GM12872 (cell line): ENCODE measurements around the gene DNAJC27.

Source experiments
- CTCF ChIP-seq: IDR thresholded peaks from 3 replicates; pipeline ENCODE4 v1.5.1; 2011; ENCODE audit warnings: low read depth, mild to moderate bottlenecking, low read length, moderate library complexity; ENCODE audit not compliant: insufficient read depth

Gene DNAJC27

DNA sequence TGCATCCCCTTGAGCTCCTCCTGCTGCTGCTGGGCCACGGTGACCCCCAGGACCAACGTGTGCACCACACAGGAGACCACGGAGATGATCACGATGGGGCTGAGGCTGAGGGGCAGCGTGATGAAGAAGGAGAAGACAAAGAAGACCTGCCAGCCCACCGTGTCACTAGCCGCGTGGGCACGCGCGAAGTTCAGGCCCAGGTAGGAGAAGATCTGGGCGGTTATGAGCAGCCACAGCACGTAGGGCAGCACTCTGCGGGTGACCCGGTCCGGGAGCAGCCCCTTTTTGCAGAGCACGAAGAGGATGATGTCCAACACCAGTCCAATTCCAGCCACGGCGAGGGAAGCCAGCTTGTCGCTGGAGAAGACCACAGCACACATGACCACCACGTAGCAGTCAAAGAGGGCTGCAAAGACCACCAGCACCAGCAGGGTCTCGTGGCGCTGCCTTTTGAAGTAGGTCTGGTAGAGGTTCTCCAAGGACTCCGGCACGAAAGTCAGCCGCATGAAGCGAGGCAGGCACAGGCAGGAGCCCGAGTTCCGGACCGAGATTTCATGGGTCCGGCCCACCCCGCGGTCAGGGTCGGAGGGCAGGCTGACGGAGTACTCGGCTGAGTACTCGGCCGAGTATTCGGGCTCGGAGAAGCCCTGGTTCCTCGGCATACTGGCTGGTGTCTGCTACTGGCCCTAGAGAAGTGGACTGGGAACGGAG lies 53.3 kb downstream of the DNAJC27 start:
- TF ChIP-seq CTCF: no peak

GRCh38 chr2:24917731-24918325 lies 53.9 kb downstream of the DNAJC27 start:
- no peak for TF ChIP-seq CTCF

- no peak for TF ChIP-seq CTCF
Measured at GRCh38 chr2:24917086-24917485, 54.7 kb downstream of the DNAJC27 start.

GRCh38 chr2:24915796-24916195 lies 56.0 kb downstream of the DNAJC27 start:
- TF ChIP-seq CTCF: no peak

- TF ChIP-seq CTCF: no peak
Measured at GRCh38 chr2:24915175-24915574, 56.6 kb downstream of the DNAJC27 start.

DNA sequence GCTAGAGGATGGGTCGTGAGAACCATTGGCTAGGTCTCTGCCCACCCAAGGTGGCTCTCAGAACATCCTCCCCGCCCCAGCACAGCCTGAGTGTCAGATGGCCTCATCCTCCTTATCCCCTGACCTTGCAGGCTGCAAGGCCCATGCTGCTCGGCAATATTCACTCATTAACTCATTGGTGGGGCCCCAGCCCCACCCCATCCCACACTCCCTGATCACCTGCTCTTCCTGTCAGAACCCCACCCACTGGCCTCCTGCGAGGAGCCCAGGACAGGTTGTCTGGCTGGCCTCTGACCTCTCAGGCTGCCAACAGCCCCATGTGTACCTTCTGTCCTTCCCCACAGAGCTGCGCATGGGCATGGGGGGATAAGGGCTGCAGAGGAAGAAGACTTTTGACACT lies 57.0 kb downstream of the DNAJC27 start:
- no peak for TF ChIP-seq CTCF

DNA sequence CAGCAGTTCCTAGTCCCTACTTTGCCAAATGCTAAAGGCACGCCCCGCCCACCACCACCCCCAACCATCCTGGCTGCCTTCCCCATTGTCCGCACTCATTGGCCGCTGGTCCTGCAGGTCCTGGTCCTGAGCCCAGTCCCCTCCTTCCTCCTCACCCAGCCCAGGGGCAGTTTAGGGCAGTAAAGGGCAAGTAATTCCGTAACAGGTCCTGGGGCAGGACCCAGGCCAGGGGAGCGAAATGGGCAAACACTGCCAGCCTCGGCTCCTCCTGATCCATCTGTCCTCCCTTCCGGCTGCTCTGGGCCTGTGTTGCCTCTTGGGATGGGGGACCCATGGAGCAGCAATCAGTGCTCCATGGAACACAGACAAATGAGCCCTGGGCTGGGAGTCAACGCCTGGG lies 57.8 kb downstream of the DNAJC27 start:
- no peak for TF ChIP-seq CTCF
